ENCODE measurements around the gene CMBL.
"Not testable (repeated sequence)": the region's sequence is repeated elsewhere in the genome, so short reads cannot be mapped to it uniquely, and the experiment has no call there.

Gene CMBL

DNA sequence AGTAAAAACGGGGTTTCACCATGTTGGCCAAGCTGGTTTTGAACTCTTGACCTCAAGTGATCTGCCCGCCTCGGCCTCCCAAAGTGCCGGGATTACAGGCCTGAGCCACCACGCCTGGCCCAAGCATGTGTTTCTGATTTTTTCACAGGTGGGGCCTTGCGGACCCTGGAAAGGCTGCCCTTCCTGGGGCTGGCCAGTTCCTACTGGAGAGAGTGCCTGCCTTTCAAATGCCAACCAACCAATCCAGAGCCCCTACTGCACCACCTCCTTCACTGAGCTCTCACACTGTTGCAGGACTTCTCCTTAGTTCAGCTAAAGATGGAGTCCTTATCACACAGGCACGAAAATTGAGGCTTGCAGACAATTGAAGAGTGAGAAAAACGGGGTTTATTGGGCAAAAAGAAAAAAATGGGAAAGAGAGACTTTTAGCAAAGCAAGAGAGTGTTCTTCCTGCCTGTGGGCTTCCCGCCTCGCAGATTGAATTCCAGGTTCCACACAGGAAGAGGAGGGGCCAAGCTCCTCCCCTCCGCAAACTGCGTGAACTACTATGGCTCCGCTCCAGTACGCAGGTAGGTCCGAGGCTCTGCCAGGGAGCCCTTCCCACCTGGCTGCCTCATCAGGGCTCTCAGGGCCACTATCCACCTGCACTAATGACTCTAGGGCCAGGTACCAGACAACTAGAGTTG, 8.3 kb upstream of the CMBL start:
- no peaks in the 10 kb centered on the region for H3K36me3 ChIP-seq (ENCODE audit: control insufficient read depth in 1 of 2, insufficient read depth in 2 of 2, low read length in 2 of 2)
- no peaks in the 10 kb centered on the region for H3K27me3 ChIP-seq (ENCODE audit: low read depth, low read length)
- H3K27ac ChIP-seq (ENCODE audit: low read length) = no peak overlapping the region
- H3K4me3 ChIP-seq (ENCODE audit: low read depth in 1 of 2, low read length in 2 of 2) = no peak overlapping the region
- no peaks in the 10 kb centered on the region for H3K4me1 ChIP-seq (ENCODE audit: control insufficient read depth in 1 of 2, insufficient read depth in 2 of 2, low read length in 2 of 2)
- H3K9me3 ChIP-seq (ENCODE audit: control insufficient read depth in 1 of 2, low read length in 2 of 2) = no peaks in the 10 kb centered on the region

- Histone ChIP-seq H3K4me3 (ENCODE audit: low read depth in 1 of 2, low read length in 2 of 2) (no peak overlapping the region), H3K36me3 (ENCODE audit: control insufficient read depth in 1 of 2, insufficient read depth in 2 of 2, low read length in 2 of 2) (no peaks in the 10 kb centered on the region), H3K9me3 (ENCODE audit: control insufficient read depth in 1 of 2, low read length in 2 of 2) (no peaks in the 10 kb centered on the region), H3K4me1 (ENCODE audit: control insufficient read depth in 1 of 2, insufficient read depth in 2 of 2, low read length in 2 of 2) (no peaks in the 10 kb centered on the region), H3K27ac (ENCODE audit: low read length) (no peak overlapping the region), H3K27me3 (ENCODE audit: low read depth, low read length) (no peaks in the 10 kb centered on the region)
Observed at GRCh38 chr5:10315201-10315600, 7.5 kb upstream of the CMBL start.

GRCh38 chr5:10311595-10312425, 4.1 kb upstream of the CMBL start:
- no peaks in the 10 kb centered on the region for H3K9me3 ChIP-seq (ENCODE audit: control insufficient read depth in 1 of 2, low read length in 2 of 2)
- peaks cover 0 to 5% of the 10 kb centered on the region in 2 donors for H3K4me1 ChIP-seq (ENCODE audit: control insufficient read depth in 1 of 2, insufficient read depth in 2 of 2, low read length in 2 of 2)
- no peaks in the 10 kb centered on the region for H3K36me3 ChIP-seq (ENCODE audit: control insufficient read depth in 1 of 2, insufficient read depth in 2 of 2, low read length in 2 of 2)
- no peak overlapping the region for H3K4me3 ChIP-seq (ENCODE audit: low read depth in 1 of 2, low read length in 2 of 2)
- H3K27me3 ChIP-seq (ENCODE audit: low read depth, low read length) = no peaks in the 10 kb centered on the region
- no peak overlapping the region for H3K27ac ChIP-seq (ENCODE audit: low read length)

- H3K27ac ChIP-seq (ENCODE audit: low read length); H3K27me3 ChIP-seq (ENCODE audit: low read depth, low read length): not testable (repeated sequence)
Observed at GRCh38 chr5:10310835-10311570, 3.3 kb upstream of the CMBL start.

GRCh38 chr5:10310066-10310779, 2.5 kb upstream of the CMBL start:
- Histone ChIP-seq H3K27ac (ENCODE audit: low read length) (peak overlapping the region; percentile 49), H3K27me3 (ENCODE audit: low read depth, low read length) (no peaks in the 10 kb centered on the region), H3K4me3 (ENCODE audit: low read depth in 1 of 2, low read length in 2 of 2) (no peak overlapping the region), H3K36me3 (ENCODE audit: control insufficient read depth in 1 of 2, insufficient read depth in 2 of 2, low read length in 2 of 2) (no peaks in the 10 kb centered on the region), H3K4me1 (ENCODE audit: control insufficient read depth in 1 of 2, insufficient read depth in 2 of 2, low read length in 2 of 2) (peaks cover 0 to 13% of the 10 kb centered on the region in 2 donors), H3K9me3 (ENCODE audit: control insufficient read depth in 1 of 2, low read length in 2 of 2) (no peaks in the 10 kb centered on the region)

More at GRCh38 chr5:10310835-10311570, 3.3 kb upstream of the CMBL start:
- H3K4me3 ChIP-seq (ENCODE audit: low read depth in 1 of 2, low read length in 2 of 2); H3K9me3 ChIP-seq (ENCODE audit: control insufficient read depth in 1 of 2, low read length in 2 of 2); H3K36me3 ChIP-seq (ENCODE audit: control insufficient read depth in 1 of 2, insufficient read depth in 2 of 2, low read length in 2 of 2): not testable (repeated sequence)
- peaks cover 0 to 13% of the 10 kb centered on the region in 2 donors for H3K4me1 ChIP-seq (ENCODE audit: control insufficient read depth in 1 of 2, insufficient read depth in 2 of 2, low read length in 2 of 2)

DNA sequence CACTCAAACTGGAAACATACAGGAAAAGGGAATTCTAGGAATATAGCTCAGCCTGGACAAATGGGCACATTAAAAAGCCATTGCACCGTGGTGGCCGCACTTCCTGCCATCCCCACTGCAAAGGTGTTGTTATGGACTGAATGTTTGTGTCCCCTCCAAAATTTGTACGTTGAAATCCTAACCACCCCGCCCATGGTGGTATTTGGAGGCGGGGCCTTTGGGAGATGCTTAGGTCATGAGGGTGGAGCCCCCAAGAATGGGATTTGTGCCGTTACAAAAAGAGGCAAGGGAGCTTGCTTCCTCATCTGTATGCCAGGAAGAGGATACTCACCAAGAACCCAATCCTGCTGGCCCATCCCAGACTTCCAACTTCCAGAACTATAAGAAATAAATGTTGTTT, 1.1 kb upstream of the CMBL start:
- no peak overlapping the region for H3K27ac ChIP-seq (ENCODE audit: low read length)
- no peaks in the 10 kb centered on the region for H3K27me3 ChIP-seq (ENCODE audit: low read depth, low read length)
- no peaks in the 10 kb centered on the region for H3K9me3 ChIP-seq (ENCODE audit: control insufficient read depth in 1 of 2, low read length in 2 of 2)
- H3K4me1 ChIP-seq (ENCODE audit: control insufficient read depth in 1 of 2, insufficient read depth in 2 of 2, low read length in 2 of 2) = peaks cover 0 to 13% of the 10 kb centered on the region in 2 donors
- H3K4me3 ChIP-seq (ENCODE audit: low read depth in 1 of 2, low read length in 2 of 2) = no peak overlapping the region
- H3K36me3 ChIP-seq (ENCODE audit: control insufficient read depth in 1 of 2, insufficient read depth in 2 of 2, low read length in 2 of 2) = no peaks in the 10 kb centered on the region

GRCh38 chr5:10306806-10307205, 896 bp downstream of the CMBL start:
- H3K27ac ChIP-seq (ENCODE audit: low read length) = peak overlapping the region; percentile 56
- H3K4me1 ChIP-seq (ENCODE audit: control insufficient read depth in 1 of 2, insufficient read depth in 2 of 2, low read length in 2 of 2) = peaks cover 0 to 13% of the 10 kb centered on the region in 2 donors
- H3K27me3 ChIP-seq (ENCODE audit: low read depth, low read length) = no peaks in the 10 kb centered on the region
- peak overlapping the region; percentile 87 to 88 for H3K4me3 ChIP-seq (ENCODE audit: low read depth in 1 of 2, low read length in 2 of 2)
- no peaks in the 10 kb centered on the region for H3K36me3 ChIP-seq (ENCODE audit: control insufficient read depth in 1 of 2, insufficient read depth in 2 of 2, low read length in 2 of 2)
- H3K9me3 ChIP-seq (ENCODE audit: control insufficient read depth in 1 of 2, low read length in 2 of 2) = no peaks in the 10 kb centered on the region

GRCh38 chr5:10306114-10306513, 1.6 kb downstream of the CMBL start:
- Histone ChIP-seq H3K36me3 (ENCODE audit: control insufficient read depth in 1 of 2, insufficient read depth in 2 of 2, low read length in 2 of 2) (no peaks in the 10 kb centered on the region), H3K4me3 (ENCODE audit: low read depth in 1 of 2, low read length in 2 of 2) (peak overlapping the region; percentile 87 to 88), H3K4me1 (ENCODE audit: control insufficient read depth in 1 of 2, insufficient read depth in 2 of 2, low read length in 2 of 2) (peaks cover 0 to 13% of the 10 kb centered on the region in 2 donors), H3K27ac (ENCODE audit: low read length) (peak overlapping the region; percentile 56), H3K27me3 (ENCODE audit: low read depth, low read length) (no peaks in the 10 kb centered on the region), H3K9me3 (ENCODE audit: control insufficient read depth in 1 of 2, low read length in 2 of 2) (no peaks in the 10 kb centered on the region)

- Histone ChIP-seq H3K36me3 (ENCODE audit: control insufficient read depth in 1 of 2, insufficient read depth in 2 of 2, low read length in 2 of 2) (peaks cover 0 to 3% of the 10 kb centered on the region in 2 donors), H3K4me1 (ENCODE audit: control insufficient read depth in 1 of 2, insufficient read depth in 2 of 2, low read length in 2 of 2) (peaks cover 0 to 13% of the 10 kb centered on the region in 2 donors), H3K4me3 (ENCODE audit: low read depth in 1 of 2, low read length in 2 of 2) (peak overlapping the region in 1 of 2 donors; percentile 0), H3K27me3 (ENCODE audit: low read depth, low read length) (no peaks in the 10 kb centered on the region), H3K27ac (ENCODE audit: low read length) (no peak overlapping the region), H3K9me3 (ENCODE audit: control insufficient read depth in 1 of 2, low read length in 2 of 2) (no peaks in the 10 kb centered on the region)
Observed at GRCh38 chr5:10304932-10305331, 2.8 kb downstream of the CMBL start.

DNA sequence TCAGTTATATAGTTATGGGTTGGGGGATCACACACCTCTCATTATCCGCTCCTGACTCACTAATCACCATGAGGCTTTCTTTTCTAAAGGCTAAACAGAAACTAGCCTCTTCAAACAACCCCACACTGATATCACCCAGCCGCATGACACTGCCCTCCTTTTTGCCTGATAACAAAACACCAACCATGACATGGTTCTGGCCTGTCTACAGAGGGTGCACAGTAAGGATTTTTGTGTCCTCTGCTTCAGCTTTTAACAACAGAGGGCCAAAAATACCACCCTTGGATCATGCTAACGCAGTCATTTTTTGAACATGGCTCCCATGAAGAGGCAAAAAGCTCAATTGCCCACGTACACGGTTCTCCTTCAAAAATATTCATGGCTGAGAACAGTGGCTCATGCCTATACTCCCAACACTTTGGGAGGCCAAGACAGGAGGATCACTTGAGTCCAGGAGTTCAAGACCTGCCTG, 4.0 kb downstream of the CMBL start:
- H3K4me3 ChIP-seq (ENCODE audit: low read depth in 1 of 2, low read length in 2 of 2) = no peak overlapping the region
- peak overlapping the region; percentile 11 for H3K27ac ChIP-seq (ENCODE audit: low read length)
- H3K9me3 ChIP-seq (ENCODE audit: control insufficient read depth in 1 of 2, low read length in 2 of 2) = no peaks in the 10 kb centered on the region
- no peaks in the 10 kb centered on the region for H3K27me3 ChIP-seq (ENCODE audit: low read depth, low read length)
- peaks cover 0 to 13% of the 10 kb centered on the region in 2 donors for H3K4me1 ChIP-seq (ENCODE audit: control insufficient read depth in 1 of 2, insufficient read depth in 2 of 2, low read length in 2 of 2)
- peaks cover 0 to 4% of the 10 kb centered on the region in 2 donors for H3K36me3 ChIP-seq (ENCODE audit: control insufficient read depth in 1 of 2, insufficient read depth in 2 of 2, low read length in 2 of 2)
